T-helper 1 cell treated with Interleukin-12 subunit alpha and Interleukin-12 subunit beta and Interleukin-4 antibody, amounts not matched to agents 30 μg/mL and 1 μg/mL, for 36 hours (primary cell): ENCODE results near the gene RFTN1.
A peak's percentile ranks its signal among the peaks of the same experiment; 100 is the strongest.

Experiments
- H3K27ac Mint-ChIP-seq: one replicate; pipeline ENCODE4 v1.8.0; 2021; ENCODE audit warnings: mild to moderate bottlenecking, mixed read lengths
- H3K27me3 Mint-ChIP-seq: one replicate; pipeline ENCODE4 v1.8.0; 2021; ENCODE audit warnings: low read depth, mixed read lengths
- H3K36me3 Mint-ChIP-seq: one replicate; pipeline ENCODE4 v1.8.0; 2021; ENCODE audit warnings: low read depth, mixed read lengths
- H3K4me1 Mint-ChIP-seq: one replicate; pipeline ENCODE4 v1.8.0; 2021; ENCODE audit warnings: low read depth, mixed read lengths
- H3K4me3 Mint-ChIP-seq: one replicate; pipeline ENCODE4 v1.8.0; 2021; ENCODE audit warnings: mild to moderate bottlenecking, moderate library complexity, mixed read lengths
- H3K9me3 Mint-ChIP-seq: one replicate; pipeline ENCODE4 v1.8.0; 2021; ENCODE audit warnings: mixed read lengths

RFTN1 gene, protein sequence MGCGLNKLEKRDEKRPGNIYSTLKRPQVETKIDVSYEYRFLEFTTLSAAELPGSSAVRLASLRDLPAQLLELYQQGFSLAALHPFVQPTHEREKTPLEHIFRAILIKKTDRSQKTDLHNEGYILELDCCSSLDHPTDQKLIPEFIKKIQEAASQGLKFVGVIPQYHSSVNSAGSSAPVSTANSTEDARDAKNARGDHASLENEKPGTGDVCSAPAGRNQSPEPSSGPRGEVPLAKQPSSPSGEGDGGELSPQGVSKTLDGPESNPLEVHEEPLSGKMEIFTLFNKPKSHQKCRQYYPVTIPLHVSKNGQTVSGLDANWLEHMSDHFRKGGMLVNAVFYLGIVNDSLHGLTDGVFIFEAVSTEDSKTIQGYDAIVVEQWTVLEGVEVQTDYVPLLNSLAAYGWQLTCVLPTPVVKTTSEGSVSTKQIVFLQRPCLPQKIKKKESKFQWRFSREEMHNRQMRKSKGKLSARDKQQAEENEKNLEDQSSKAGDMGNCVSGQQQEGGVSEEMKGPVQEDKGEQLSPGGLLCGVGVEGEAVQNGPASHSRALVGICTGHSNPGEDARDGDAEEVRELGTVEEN

DNA sequence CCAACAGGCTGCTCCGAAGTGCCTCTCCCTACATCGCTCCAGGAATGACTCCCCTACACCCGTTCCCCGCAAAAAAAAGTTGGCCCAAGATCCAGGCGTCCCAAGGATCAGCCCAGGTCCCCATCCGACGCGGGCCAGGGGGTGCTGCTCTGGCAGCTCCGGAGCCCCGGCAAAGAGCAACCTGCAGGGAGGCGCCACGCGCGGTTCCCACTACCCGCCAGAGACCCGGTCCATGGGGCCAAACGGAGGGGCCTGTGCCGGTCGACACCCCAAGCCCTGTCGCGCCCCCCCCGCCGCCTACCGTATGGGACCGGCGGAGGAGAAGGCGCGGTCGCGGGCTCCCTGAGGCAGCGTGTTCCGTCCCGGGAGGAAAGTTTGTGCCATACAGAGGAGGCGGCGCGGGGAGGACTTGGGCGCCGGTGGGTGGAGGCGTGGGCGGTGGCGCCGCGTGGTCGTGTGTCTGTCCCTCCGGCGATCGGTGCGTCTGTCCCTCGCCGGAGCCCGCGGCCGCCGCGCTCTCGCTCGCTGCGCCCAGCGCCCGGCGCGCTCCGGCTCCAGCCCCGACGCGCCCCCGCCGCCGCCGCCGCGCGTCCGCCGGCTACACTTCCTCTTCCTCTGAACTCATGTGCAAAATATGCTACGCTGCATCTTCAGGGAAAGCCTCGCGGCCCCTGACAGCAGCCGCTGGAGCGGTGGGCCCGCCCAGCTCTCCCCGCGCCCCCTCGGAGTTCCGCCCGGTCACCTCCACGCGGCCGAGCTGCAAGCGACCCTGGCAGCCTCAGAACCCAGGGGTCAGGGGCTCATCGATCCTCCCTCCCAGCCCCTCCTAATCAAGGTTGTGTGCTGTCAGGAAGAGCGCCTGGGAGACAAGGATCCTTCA, at the start of gene RFTN1:
TSS of gene RFTN1 (minus strand) at position 559 of the 880 bp plus-strand sequence. CDS start 19,830 bp downstream, outside the sequence.
- peaks cover 11% of the 10 kb centered on the region for H3K36me3 Mint-ChIP-seq
- H3K9me3 Mint-ChIP-seq, result peaks cover under 1% of the 10 kb centered on the region
- H3K27me3 Mint-ChIP-seq, result no peaks in the 10 kb centered on the region
- peak within 1 kb of the TSS; percentile 96 for H3K4me3 Mint-ChIP-seq
- H3K4me1 Mint-ChIP-seq, result peaks cover 63% of the 10 kb centered on the region
- H3K27ac Mint-ChIP-seq, result peak within 1 kb of the TSS; percentile 89

GRCh38 chr3:16559653-16560365, 46.3 kb upstream of the RFTN1 start:
- Mint-ChIP-seq H3K4me3 (no peak overlapping the region), H3K27ac (no peak overlapping the region), H3K9me3 (peaks cover 4% of the 10 kb centered on the region), H3K36me3 (no peaks in the 10 kb centered on the region), H3K4me1 (no peaks in the 10 kb centered on the region), H3K27me3 (peaks cover 22% of the 10 kb centered on the region)

GRCh38 chr3:16554126-16554525, 40.6 kb upstream of the RFTN1 start:
- H3K36me3 Mint-ChIP-seq, result no peaks in the 10 kb centered on the region
- peaks cover 9% of the 10 kb centered on the region for H3K4me1 Mint-ChIP-seq
- H3K9me3 Mint-ChIP-seq, result no peaks in the 10 kb centered on the region
- no peak overlapping the region for H3K4me3 Mint-ChIP-seq
- H3K27ac Mint-ChIP-seq, result no peak overlapping the region
- peaks cover 12% of the 10 kb centered on the region for H3K27me3 Mint-ChIP-seq

DNA sequence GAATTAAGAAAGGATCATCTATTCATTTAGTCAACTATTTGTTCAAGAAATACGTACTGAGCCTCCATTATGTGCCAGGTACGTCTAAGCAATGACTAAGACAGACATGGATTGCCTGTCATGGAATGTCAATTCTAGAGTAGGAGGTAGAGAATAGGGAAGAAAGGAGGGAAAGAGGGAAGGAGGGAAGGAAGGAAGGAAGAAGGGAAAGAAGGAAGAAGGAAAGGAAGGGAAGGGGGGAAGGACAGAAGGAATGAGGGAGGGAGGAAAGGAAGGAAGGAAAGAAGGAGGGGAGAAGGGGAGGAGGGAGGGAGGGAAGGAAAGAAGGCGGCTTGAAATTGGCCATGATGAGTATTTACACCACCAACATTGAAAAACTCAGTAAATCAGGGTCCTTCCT, 39.3 kb upstream of the RFTN1 start:
- Mint-ChIP-seq H3K9me3 (no peaks in the 10 kb centered on the region), H3K4me1 (peaks cover 9% of the 10 kb centered on the region), H3K36me3 (no peaks in the 10 kb centered on the region), H3K27ac (no peak overlapping the region), H3K27me3 (peaks cover 7% of the 10 kb centered on the region), H3K4me3 (no peak overlapping the region)

- H3K36me3 Mint-ChIP-seq, result no peaks in the 10 kb centered on the region
- peaks cover 5% of the 10 kb centered on the region for H3K27me3 Mint-ChIP-seq
- H3K9me3 Mint-ChIP-seq, result no peaks in the 10 kb centered on the region
- peak overlapping the region; percentile 64 for H3K27ac Mint-ChIP-seq
- H3K4me1 Mint-ChIP-seq, result peaks cover 12% of the 10 kb centered on the region
- H3K4me3 Mint-ChIP-seq, result no peak overlapping the region
Measured at GRCh38 chr3:16551342-16551976, 38.0 kb upstream of the RFTN1 start.

GRCh38 chr3:16550676-16551341, 37.3 kb upstream of the RFTN1 start:
- H3K36me3 Mint-ChIP-seq, result no peaks in the 10 kb centered on the region
- H3K4me3 Mint-ChIP-seq, result no peak overlapping the region
- H3K27me3 Mint-ChIP-seq, result peaks cover 5% of the 10 kb centered on the region
- peaks cover 12% of the 10 kb centered on the region for H3K4me1 Mint-ChIP-seq
- H3K9me3 Mint-ChIP-seq, result no peaks in the 10 kb centered on the region
- H3K27ac Mint-ChIP-seq, result peak overlapping the region; percentile 64

- no peak overlapping the region for H3K27ac Mint-ChIP-seq
- H3K36me3 Mint-ChIP-seq, result no peaks in the 10 kb centered on the region
- H3K9me3 Mint-ChIP-seq, result no peaks in the 10 kb centered on the region
- H3K4me1 Mint-ChIP-seq, result peaks cover 12% of the 10 kb centered on the region
- H3K4me3 Mint-ChIP-seq, result no peak overlapping the region
- H3K27me3 Mint-ChIP-seq, result peaks cover 5% of the 10 kb centered on the region
Measured at GRCh38 chr3:16550305-16550675, 36.8 kb upstream of the RFTN1 start.

- Mint-ChIP-seq H3K27ac (no peak overlapping the region), H3K4me1 (peaks cover 12% of the 10 kb centered on the region), H3K27me3 (peaks cover 5% of the 10 kb centered on the region), H3K4me3 (no peak overlapping the region), H3K36me3 (no peaks in the 10 kb centered on the region), H3K9me3 (no peaks in the 10 kb centered on the region)
Measured at GRCh38 chr3:16548721-16549120, 35.2 kb upstream of the RFTN1 start.

- Mint-ChIP-seq H3K27ac (no peak overlapping the region), H3K4me3 (no peak overlapping the region), H3K9me3 (no peaks in the 10 kb centered on the region), H3K4me1 (peaks cover 12% of the 10 kb centered on the region), H3K27me3 (peaks cover 5% of the 10 kb centered on the region), H3K36me3 (no peaks in the 10 kb centered on the region)
Measured at GRCh38 chr3:16547561-16548357, 34.3 kb upstream of the RFTN1 start.

- peaks cover 12% of the 10 kb centered on the region for H3K4me1 Mint-ChIP-seq
- H3K36me3 Mint-ChIP-seq, result no peaks in the 10 kb centered on the region
- no peak overlapping the region for H3K4me3 Mint-ChIP-seq
- peak overlapping the region; percentile 39 for H3K27ac Mint-ChIP-seq
- peaks cover 5% of the 10 kb centered on the region for H3K27me3 Mint-ChIP-seq
- no peaks in the 10 kb centered on the region for H3K9me3 Mint-ChIP-seq
Measured at GRCh38 chr3:16546186-16547010, 32.9 kb upstream of the RFTN1 start.

DNA sequence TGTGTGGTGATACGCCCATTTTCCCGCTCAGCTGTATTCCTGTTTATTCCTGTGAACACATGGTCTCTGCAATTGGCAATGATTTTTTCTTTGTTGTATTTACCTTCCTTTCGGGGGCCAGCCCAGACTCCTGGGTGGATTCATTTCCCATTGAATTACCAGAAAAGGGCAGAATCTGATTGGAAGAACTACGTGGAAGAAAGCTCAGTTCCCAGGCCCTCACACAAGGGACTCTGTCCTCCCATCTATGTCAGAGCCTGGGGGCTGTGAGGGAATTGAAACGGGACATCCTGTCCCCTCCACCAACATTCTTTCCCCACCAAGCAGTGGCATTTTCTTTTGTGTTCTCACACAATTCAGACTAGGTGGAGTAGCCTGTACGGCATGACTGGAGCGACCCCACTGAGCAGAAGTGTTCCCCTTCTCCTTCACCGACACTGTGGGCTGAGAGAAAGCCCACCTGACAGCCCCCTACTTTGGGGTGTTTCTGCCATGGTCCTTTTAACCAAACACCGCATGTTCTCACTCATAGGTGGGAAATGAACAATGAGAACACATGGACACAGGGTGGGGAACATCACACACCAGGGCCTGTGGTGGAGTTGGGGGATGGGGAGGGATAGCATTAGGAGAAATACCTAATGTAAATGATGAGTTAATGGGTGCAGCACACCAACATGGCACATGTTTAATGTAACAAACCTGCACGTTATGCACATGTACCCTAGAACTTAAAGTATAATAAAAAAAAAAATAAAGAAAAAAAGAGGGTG, 32.1 kb upstream of the RFTN1 start:
- Mint-ChIP-seq H3K27ac (no peak overlapping the region), H3K4me3 (no peak overlapping the region), H3K9me3 (no peaks in the 10 kb centered on the region), H3K27me3 (peaks cover 13% of the 10 kb centered on the region), H3K36me3 (no peaks in the 10 kb centered on the region), H3K4me1 (peaks cover 6% of the 10 kb centered on the region)
